HG03457 (cell line): Measurements from ENCODE around the gene CARD10.
"Not testable (repeated sequence)": the region's sequence is repeated elsewhere in the genome, so short reads cannot be mapped to it uniquely, and the experiment has no call there.

Experiments used
- ATAC-seq: cut with Tn5 transposase; IDR thresholded peaks from one replicate; pipeline ENCODE4 v1.9.1; 2021; ENCODE audit warnings: moderate number of reproducible peaks; ENCODE audit not compliant: unreplicated experiment

The CARD10 gene

DNA sequence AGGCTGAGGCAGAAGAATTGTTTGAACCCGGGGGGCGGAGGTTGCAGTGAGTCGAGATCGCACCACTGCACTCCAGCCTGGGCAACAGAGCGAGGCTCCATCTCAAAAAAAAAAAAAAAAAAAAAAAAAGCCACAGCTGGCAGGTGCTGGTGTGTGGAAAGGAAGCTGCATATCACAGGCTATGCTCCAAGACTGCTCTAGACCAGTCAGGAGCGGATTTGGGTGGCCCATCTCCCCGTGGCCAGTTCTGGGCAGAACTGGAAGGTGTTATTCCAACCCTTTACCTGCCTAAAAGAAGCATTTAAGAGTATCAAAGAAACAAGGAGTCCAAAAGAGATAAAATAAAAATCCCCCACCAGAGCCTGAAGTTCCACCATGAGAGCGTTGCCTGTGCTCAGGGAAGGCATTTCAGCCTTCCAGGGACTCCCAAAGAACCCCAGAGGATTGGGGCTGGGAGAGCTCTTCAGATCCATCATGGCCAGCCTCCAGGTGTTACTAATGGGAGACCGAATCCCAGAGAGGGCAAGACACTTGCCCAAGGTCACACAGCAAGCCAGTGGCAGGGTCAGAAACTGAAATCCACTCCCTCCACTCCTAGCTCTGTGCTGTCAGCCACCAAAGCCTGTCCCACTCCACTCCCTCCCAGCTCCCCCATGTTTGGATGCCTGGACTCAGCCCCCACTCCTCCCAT lies 47.3 kb downstream of the CARD10 start:
- ATAC-seq = no peak

DNA sequence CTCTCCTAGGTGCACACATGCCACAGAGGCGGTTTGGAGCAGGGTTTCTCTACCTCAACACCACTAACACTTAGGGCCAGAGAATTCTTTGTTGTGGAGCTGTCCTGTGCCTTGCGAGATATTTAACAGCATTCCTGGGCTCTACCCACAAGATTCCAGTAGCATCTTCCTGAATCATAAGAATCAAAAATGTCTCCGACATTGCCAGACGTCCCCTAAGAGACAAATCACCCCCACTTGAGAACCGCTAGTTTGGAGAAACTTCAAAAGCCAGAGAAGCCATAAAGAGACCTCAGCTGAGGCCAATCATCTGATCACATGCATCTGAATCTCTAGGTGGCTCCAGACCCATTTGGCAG lies 49.1 kb downstream of the CARD10 start:
- no peak for ATAC-seq

DNA sequence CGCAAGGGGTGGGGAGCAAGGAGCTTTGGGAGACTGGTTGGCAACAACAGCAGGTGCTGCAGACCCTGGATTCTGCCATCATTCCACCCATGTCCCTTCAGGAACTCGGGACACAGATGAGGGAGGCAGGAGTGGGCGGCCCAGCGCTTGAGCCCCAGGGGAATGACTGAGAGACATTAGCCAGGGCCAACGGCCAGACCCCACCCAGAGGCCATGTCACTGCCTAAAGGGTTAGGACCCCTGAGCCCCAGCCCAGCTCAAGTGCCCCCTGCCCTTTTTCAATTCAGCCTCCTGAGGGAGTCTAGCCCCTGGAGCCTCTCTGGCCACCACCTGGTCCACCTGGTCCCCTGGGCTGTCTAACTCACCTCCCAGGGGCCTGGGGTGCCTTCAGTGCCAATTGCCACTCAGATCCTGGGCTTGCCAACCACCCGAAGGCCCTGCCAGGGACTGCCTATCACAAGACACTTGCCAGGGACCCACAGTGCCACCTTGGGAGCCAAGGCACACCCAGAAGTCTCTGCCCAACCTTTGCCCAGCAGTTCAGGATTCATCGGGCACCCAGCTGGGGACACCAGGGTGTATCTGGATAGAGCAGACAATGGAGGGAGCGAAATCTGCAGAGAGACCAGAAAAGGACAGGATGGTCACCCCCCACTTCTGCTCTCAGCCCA lies 49.7 kb downstream of the CARD10 start:
- ATAC-seq = no peak

DNA sequence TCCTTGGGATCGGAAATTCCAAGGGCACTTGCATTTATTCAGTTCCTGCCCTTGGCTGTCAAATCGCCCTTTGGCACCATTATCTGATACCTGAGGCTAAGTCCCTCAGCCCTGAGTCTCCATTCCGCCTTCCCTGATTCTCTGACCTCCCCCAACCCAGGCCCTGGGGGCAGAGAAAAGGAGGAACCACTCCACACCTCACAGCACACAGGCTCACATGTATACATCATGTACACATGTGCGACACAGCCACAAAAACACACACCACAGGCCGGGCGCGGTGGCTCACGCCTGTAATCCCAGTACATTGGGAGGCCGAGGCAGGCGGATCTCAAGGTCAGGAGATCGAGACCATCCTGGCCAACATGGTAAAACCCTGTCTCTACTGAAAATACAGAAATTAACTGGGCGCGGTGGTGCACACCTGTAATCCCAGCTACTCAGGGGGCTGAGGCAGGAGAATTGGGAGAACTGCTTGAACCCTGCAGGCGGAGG lies 51.0 kb downstream of the CARD10 start:
- not testable (repeated sequence) for ATAC-seq

DNA sequence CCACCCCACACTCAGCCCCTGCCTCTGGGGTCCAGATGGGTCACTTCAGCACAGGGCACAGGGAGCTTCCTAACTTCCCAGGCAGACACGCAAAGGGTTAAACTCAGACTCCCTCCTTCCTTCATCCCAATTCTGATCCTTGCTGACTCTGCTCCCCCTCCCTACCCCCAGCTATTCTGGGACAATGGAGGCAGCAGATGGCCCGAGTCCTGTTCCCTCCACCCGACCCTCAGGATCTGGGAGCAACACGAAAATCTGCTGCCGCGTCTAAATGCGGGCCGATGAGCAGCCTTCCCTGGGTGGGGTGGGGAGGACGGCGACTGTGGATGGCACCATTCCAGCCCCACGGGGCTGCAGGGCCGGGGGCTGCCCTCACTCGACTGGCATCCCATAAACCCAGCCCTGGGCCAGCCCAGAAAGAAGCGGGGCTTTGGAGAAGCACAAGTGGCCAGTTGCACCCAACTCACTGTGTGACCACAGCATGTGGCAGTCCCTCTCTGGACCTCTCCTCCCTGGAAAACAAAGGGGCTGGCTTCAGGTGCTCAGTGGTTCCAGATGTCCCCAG lies 51.7 kb downstream of the CARD10 start:
- no peak for ATAC-seq

DNA sequence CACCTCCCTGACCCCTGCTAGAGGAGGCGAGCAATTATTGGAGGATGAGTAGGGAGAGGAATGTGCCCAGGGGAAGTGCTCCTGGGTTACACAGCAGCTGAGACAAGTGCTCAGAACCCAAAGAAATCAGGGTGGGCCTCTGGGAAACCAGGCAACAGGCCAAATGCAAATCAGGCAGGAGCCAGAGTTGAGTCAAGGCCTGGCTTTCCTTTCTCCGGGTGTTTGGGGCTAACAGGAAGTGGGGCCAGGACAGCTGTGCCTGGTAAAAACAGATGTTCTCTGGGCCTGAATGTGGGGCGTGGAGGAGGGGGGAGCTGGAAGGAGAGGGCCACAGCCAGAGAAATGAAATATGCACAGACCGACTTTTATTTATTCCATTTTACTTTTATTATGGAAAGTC lies 55.0 kb downstream of the CARD10 start:
- no peak for ATAC-seq

DNA sequence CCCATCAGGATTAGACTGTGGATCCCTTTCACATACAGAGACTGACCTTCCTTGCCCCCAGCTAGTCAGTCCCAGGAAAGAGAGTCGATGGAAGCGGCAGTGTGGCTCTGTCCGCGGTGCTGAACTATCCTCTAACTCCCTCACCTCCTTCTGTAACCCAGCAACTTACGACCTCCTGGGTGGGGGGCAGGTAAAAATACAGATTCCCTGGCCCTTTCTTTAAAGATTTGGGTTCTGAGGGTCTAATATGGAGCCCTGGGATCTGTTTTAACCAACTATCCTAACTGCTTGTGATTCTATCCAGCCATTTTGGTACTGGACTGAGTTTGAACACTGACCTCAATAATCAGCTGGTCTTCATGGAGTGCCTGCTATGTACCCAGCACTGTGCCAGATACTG lies 56.2 kb downstream of the CARD10 start:
- no peak for ATAC-seq

DNA sequence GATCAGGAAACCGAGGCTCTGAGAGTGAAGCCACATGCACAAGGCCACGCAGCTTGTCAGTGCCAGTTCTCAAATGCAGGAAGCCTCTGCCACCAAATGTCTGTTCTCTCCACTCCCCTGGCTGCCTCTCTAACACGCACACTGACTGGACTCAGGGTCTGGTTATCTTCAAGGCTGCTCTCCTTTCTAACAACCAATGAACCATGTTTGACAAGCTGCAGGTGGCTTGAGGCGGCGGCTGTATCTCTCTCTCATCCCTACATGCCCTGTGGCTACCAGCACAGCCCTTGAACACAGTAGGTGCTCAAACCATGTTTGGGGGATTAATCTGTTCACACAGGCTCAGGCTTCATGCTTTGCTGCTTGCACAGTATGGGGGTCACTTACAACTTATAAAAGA lies 56.8 kb downstream of the CARD10 start:
- ATAC-seq = no peak

DNA sequence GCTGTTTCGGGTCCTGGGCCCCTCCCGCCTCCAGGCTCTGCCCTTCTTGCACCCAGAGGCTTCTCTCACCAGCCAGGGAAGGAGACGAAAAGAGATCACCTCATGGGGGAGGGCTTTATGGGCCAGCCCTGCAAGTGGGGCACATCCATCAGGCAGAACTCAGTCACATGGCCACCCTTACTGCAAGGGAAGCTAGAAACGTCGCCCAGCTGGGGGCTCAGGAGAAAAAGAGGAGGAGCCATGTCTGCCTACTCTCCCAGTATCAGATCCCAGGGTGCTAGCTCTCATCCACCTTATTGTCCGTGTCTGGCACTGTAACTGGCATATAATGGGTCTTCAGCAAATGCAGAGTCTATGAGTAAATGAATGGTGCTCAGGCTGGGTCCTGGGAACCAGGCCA lies 57.3 kb downstream of the CARD10 start:
- ATAC-seq = no peak

DNA sequence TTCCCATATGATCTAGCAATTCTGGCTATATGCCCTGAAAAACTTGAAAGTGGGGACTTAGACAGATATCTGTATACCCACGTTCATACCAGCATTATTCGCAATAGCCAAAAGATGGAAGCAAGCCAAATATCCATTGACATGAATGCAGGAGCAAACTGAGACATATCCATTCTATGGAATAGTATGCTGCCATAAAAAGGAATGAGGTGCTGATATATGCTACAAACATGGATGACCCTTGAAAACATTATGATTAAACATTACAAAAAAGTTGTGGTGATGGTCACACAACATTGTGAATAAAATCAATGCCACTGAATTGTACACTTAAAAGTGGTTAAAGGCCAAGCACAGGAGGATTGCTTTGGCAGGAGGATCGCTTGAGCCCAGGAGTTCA lies 58.5 kb downstream of the CARD10 start:
- no peak for ATAC-seq

DNA sequence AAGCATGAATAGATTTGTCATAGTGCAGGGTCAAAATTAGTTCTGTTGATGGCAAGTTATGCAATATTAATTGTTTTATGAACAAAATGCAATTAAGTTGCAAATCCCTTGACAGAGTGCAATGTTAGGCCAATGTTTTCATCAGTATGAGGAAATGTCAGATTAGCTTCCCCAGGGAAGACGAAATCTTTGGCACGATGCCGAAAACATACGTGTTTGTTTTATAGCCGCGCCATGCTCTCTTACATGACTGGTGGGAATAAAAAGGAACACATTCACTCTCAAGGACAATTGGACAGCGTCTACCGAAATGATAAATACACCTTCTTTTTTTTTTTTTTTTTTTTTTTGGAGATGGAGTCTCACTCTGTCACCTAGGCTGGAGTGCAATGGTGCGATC lies 60.0 kb downstream of the CARD10 start:
- ATAC-seq = no peak

DNA sequence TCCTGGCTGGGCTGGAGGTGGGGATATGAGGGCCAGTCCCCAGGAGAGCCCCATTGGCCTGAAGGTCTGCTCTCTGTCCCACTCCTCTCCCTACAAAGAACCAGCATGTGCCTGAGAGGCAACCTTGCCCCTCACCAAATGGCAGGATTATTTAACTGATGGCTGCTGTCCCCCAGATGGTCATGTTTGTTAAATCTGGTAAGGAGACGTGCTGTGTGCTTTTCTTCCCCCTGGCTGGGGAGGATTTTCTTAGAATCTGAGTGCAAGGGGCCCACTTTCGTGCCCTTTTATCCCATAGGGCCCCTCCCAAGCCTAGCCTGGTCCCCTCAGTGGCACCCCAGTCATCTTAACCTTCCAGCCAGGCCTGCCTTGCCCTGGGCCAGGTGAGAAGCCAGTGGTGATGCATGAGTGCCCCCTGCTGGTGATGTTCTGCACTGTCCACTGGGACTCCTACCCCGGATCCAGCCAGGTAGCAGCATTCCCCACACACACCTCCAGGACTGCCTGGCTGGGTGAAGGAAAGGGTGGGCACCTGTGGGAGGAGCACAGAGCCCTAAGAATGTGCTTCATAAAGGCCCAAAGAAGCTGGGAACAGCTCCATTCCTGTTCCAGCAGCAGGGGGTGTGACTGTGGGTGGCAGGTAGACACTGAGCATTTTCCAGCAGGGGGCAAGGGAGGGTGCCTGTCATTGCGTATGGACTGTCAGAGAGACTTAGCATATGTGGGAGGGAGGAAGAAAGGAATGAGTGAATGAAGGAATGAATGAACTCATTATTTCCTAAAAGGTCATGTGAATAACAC lies 61.9 kb downstream of the CARD10 start:
- ATAC-seq = no peak

DNA sequence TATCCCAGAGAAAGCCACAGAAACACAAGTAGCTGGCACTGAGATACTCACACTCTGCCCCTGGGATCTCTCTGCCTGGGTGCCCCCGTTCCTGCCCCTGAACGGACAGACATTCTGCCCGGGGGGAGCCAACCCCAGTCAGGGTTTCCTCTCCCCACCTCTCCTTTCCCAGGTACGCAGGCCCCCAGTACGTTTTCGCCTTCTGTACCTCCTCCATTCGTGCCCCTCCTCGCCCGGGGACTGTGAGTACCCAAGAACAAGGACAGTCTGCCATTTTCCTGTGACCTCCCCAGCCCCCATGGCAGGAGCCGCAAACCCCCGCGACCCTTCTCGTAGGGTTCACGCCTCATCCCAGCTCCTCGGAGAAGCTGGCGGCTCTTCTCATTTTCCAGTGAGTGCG lies 62.9 kb downstream of the CARD10 start:
- ATAC-seq = no peak

DNA sequence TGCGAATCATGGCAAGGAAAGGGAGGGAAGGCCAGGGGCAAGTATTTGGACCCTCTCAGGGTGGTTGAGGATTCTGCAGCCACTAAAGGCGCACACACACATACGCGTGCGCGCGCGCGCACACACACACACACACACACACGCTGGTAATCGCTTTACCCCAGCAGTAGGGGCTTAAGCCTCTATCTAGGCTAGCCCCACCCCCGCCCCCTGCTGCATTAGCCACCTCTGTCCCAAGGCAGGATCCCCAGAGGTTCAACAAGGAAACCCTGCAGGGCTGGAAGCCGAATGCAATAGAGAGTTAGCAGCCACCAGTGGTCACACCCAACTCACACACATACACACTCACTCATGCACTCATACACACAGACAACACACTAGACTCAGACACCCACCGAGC lies 63.3 kb downstream of the CARD10 start:
- no peak for ATAC-seq

DNA sequence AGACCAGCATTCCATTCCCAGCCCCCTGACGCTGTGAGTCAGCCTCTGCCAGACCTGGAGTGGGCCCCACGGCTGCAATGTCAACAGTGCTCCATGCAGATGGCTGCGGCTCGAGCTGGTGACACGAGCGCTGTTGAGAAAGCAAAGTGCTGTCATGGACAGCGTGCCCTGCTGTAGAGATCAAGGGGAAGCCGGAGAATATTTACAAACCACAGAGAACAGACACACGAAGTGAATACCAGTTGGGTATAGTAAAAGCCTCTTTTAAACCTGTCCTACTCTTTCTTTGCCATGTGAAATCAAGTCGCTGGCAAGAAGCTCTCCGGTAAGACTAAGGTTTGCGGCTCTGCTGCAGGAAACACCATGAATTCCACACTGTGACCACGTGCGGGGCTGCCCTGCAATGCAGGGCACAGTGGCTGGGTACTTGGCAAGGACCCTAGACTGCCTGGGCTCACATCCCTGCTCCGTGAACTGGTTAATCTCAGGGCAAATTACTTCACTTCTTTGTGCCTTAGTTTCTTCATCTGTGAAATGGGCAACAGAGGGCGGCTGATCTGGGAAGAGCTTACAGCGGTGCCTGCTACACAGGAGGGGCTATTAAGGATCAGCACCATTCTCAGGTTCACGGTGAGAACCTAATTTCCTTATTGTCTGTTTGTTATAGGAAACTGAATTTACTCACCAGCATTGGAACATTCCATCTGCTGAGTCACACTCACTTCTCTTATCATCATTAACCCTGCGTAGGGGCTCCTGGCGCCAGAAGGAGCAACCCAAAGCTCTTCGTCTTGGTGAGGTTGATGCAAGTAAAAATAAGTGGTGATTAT lies 64.1 kb downstream of the CARD10 start:
- ATAC-seq = no peak

DNA sequence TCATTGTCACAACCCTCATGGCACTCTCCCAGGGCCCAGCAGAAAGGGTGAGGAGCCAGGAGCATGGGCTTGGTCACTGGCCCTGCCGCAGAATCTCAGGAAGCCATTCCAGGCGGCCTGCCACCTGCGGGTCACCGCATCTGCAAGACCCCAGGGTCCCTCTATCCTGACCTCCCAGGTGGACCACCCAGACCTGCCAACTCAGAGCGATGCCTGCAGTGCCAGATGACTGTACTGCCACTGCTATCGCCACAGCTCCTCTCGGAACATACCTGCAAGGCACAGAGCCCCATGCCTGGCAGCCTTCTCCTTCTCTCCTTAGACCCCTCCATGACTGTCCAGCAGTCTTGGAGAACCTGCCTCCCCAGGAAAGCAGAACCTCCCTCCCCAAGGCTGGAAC lies 65.5 kb downstream of the CARD10 start:
- ATAC-seq = no peak

DNA sequence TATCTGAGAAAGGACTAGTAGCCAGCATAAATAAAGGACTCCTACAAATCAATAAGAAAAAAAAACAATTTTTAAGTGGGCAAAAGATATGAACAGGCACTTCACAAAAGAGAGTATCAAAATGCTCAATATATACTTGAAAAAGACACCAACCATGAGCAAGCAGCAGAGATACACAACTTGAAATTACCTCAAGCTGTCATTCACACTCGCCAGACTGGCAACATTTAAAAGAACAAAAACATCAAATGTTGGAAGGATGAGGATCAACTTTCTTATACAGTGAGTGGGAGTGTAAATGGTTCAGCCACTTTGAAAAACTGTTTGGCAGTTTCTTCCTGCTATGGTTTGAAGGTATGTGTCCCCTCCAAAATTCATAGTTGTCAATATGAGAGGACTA lies 68.0 kb downstream of the CARD10 start:
- no peak for ATAC-seq

DNA sequence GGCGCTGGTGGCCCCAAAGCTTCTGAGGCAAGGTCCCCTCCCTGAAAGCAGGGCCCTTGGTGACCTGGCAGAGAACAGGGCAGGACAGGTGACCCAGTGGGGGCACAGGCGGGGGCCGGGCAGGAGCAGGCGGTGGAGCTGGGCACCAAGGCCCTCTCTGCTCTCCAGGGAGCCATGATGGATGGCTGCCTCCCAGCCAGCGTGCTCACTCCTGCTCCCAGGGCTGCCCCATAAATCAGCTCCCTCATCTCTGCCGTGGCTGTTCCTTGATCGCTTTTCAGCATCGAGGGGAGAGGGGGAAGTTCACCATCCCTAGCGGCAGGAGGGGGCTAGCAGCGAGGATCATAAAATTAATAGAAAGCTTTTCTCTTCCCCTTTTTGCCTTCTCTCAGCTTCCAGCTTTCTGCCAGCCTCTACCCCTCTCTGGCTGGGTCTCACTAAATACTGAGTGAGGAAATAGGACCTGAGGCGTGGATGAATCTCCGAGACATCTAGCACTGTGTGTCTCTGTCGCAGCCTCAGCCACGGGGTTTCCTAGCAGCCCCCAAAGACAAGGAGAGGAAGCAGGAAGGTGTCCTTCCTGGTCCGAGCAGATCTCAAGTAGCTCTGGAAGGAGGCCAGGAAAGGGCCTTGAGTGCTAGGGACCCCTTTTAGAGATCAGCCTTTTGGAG lies 69.7 kb downstream of the CARD10 start:
- ATAC-seq = no peak

DNA sequence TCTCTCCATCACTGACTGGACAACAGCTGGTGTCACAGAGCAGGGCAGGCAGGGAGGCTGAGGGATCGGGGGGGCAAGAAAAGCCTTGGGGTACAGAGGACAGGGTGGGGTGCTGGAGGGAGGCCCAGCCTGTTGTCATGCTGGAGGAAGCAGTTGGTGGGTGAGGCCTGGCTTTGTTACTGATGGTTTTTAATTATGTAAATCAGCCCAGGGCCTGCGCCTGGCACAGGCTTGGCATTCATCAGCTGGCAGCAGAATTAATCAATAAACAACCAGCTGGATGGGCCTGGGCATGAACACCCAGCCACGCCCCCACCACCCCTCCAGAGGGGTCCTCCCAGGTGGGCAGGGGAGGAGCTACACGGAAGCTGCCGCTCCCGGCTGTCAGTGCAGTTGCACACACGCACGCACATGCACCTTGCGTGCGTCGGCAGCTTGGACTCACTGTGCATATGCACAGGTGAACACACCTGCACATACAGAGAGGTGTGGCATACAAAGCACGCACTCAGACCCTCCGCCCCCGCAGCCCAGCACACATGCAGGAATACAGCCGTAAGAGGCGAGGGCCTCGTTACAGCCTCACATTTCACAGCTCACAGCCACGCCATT lies 70.6 kb downstream of the CARD10 start:
- ATAC-seq = no peak

DNA sequence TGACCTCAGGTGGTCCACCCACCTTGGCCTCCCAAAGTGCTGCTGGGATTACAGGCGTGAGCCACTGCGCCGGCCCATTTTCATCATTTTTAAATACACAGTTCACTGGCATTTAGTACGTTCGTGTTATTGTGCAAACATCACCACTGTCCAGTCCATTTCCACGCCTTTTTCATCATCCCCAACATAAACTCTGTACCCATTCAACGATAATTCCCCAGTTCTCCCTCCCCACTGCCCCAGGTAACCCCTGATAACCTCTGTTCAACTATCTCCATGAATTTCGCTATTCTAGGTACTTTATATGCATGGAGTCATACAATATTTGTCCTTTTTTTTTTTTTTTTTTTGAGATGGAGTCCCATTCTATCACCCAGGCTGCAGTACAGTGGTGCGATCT lies 73.7 kb downstream of the CARD10 start:
- no peak for ATAC-seq
